ENCODE results near the gene CFP.

Gene CFP

GRCh38 chrX:47597222-47597621 is 32.5 kb downstream of the CFP start:
- no peak for DNase-seq

- no peak for DNase-seq
These were observed 33.5 kb downstream of the CFP start for GRCh38 chrX:47596256-47596655.

GRCh38 chrX:47595716-47596251 is 33.9 kb downstream of the CFP start:
- no peak for DNase-seq

GRCh38 chrX:47593522-47593921 is 36.2 kb downstream of the CFP start:
- DNase-seq = no peak

GRCh38 chrX:47590984-47591383 is 38.7 kb downstream of the CFP start:
- no peak for DNase-seq

GRCh38 chrX:47587906-47588735 is 41.6 kb downstream of the CFP start:
- DNase-seq = no peak

GRCh38 chrX:47587091-47587891 is 42.4 kb downstream of the CFP start:
- DNase-seq = no peak

GRCh38 chrX:47586043-47586787 is 43.5 kb downstream of the CFP start:
- DNase-seq = no peak

- DNase-seq = no peak
These were observed 44.5 kb downstream of the CFP start for GRCh38 chrX:47585273-47585672.

GRCh38 chrX:47584714-47585113 is 45.0 kb downstream of the CFP start:
- DNase-seq = no peak

GRCh38 chrX:47583240-47583861 is 46.4 kb downstream of the CFP start:
- DNase-seq = no peak

GRCh38 chrX:47581731-47582647 is 47.7 kb downstream of the CFP start, which contains the start of gene TIMP1:
TSS of gene TIMP1 (plus strand) at chrX:47582436. CDS start at chrX:47583416, 980 bp downstream.
- peak; percentile 77 to 83 for DNase-seq

- peak; percentile 40 to 42 for DNase-seq
These were observed 50.2 kb downstream of the CFP start for GRCh38 chrX:47579537-47579936.

GRCh38 chrX:47578692-47579091 is 51.0 kb downstream of the CFP start:
- no peak for DNase-seq

GRCh38 chrX:47577901-47578300 is 51.8 kb downstream of the CFP start:
- no peak for DNase-seq

GRCh38 chrX:47577424-47577823 is 52.3 kb downstream of the CFP start:
- DNase-seq = no peak

GRCh38 chrX:47576021-47576898 is 53.5 kb downstream of the CFP start:
- no peak for DNase-seq

GRCh38 chrX:47574547-47575301 is 55.0 kb downstream of the CFP start:
- no peak for DNase-seq

- no peak for DNase-seq
These were observed 55.6 kb downstream of the CFP start for GRCh38 chrX:47574076-47574546.

All from stimulated activated CD4-positive, alpha-beta T cell treated with anti-CD3 and anti-CD28 coated beads, Interleukin-2, amount 100 ng/mL, for 24 hours (primary cell).